NOMO-1 treated with DMSO at 0.1 percent for 48 hours (cell line): Measurements from ENCODE around the gene EAF1.
"Not testable (repeated sequence)": the region's sequence is repeated elsewhere in the genome, so short reads cannot be mapped to it uniquely, and the experiment has no call there.

Source experiments
- DNase-seq: peaks from one replicate; lab custom pipeline; 2025; ENCODE audit not compliant: unreplicated experiment; lab: John Stamatoyannopoulos, UW

The EAF1 gene

DNA sequence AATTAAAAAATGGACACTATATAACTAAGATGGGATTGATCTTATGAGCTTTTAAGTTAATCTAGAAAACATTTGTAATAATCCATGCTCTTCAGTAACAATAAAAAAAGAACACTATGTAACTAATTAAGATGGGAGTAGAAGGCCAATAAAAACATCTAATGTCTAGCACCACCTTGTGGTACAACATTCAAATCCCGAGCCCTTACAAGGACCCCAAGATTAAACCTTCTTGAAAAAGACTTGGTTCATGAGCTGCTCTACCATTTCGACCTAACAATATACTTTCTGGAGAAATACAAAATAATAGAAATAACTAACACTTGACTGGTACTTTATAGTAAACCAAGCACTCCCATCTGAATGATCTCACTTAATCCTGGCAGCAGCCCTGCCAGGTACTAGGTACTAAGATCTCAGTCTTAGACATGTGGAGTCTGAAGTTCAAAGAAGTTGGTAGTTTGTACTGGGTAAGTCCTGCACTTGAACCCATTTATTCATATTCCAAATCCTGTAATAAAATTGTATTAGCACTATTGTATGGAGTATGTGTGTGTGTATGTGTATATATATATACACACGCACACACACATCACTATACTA, 21.8 kb upstream of the EAF1 start:
- DNase-seq = peak; percentile 58

- peak; percentile 56 for DNase-seq
Observed at GRCh38 chr3:15409239-15409638, 18.2 kb upstream of the EAF1 start.

DNA sequence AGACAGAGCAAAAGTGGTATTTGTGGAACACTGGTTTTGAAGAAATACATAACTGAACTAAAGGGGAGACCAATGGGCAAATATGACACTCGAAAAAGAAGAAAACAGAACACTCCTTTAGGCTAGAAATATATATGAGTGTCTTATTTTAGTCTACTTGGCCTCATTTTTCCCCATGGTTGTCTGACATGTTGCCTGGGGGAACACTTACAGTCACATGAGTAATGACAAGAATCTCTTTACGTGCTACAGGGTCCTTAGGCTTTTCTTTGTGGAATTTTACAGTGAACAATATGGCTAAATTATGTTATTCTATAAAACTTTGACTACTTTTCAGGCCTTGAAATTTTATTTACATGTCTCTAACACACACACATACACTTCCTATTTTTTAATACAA, 17.6 kb upstream of the EAF1 start:
- no peak for DNase-seq

DNA sequence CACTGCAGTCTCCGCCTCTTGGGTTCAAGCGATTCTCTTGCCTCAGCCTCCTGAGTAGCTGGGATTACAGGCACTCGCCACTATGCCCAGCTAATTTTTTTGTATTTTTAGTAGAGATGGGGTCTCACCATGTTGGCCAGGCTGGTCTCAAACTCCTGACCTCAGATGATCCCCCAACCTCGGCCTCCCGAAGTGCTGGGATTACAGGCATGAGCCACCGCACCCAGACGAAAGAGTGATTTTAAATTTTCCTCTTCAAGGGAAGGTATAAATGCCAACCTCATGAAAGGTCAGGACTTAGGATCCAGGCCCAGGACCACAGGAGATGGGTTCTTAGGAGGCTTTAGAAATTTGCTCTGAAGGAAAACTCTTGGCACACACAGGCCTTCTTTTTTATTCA, 16.4 kb upstream of the EAF1 start:
- not testable (repeated sequence) for DNase-seq

GRCh38 chr3:15420871-15421270, 6.5 kb upstream of the EAF1 start:
- no peak for DNase-seq

DNA sequence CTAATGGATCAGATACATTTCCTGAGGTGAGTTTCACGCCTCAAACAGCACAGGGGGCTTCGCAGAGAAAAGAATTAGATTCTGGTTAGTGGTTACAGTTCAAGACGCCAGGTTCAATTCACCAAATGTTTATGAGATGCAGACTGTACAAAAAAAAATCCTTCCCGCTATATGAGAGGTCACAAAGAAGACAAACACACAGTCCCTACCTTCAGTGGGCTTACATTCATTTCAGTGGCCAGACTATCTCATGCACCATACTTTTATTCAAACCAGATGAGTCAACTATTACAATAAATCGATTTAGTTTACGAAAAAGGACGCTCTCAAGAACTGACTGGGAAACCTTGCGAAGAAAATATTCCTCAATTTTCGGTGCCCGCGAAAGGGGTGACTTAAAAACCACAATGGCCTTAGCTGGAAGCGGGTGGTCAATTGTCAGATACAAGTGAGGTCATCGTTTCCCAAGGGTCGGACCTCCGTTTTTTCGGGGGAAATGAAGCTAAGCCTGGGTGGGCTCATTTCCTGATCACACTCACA, 749 bp upstream of the EAF1 start:
- no peak for DNase-seq

DNA sequence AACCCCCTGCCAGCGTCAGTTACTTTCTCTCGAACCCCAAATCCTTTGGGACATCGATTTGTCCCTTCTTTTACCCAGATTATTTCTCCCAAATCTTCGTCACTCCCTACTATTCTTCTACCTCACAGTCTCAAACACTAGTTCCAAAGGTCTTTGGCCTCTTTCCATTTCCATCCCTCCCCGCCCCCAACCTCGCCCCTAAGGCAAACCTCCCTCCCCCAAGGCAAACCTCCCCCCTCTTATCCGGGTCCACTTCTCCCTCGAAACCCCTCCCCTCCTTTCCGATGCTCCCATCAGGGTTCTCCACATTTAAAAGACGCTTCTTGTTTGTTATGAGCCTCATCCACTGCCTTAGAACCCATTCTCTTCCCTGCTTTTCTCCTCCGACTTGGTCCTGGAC, 583 bp downstream of the EAF1 start:
- DNase-seq = no peak

DNA sequence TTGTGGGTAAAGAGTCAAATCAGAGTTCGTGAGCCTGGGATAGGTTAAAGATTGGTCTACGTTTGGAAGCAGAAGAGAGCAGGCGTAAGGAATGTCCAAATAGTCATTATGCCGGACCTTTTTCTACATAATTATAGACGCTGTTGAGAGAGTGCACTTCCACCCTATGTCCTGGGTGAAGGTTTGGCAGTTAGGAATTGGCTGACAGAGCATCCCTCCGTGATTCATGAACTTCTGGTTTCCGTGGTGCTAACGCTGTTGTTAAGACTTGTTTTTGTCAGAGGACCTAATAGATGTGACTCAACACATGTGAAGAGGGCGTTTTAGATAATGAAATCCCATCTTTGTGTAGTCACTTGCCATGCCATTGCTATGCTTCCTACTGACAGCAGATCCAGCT, 1.1 kb downstream of the EAF1 start:
- peak; percentile 13 for DNase-seq

GRCh38 chr3:15429080-15429479, 1.7 kb downstream of the EAF1 start:
- DNase-seq = no peak

DNA sequence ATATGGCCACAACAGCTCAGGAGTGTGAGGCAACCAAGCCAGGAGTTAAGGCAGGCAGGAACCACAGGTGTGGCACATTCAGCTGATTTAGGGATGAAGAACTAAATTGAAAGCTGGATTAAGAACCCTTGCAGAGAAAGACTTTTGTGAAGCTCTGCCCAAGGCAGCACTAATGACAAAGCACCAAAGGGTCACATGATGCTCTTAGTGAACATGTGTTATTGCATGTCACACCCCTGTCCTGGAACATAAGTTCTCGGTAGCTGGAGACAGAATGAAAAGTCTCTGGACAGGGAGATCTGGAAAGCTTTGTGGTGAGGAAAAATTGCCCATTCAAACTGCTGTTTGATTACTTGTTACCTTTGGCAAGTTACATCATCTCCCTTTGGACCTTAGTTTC, 3.2 kb downstream of the EAF1 start:
- no peak for DNase-seq

GRCh38 chr3:15431256-15431837, 3.9 kb downstream of the EAF1 start:
- no peak for DNase-seq

DNA sequence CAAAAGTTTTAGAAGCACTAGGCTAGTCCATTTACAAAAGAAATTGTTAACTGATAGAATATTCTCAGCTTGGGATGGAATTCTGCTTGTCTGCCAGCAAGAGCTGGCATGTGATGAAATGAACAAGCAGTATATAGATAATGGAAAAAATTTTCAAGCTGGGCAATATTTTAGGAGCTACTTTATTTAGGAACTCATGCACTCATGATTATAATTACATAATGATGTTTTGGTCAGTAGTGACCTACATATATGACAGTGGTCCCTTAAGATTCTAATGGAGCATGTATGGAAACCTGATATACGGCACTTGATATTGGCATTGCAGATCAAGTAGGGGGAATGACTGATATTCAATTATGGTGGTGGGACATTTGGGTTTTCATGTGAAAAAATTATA, 6.1 kb downstream of the EAF1 start:
- no peak for DNase-seq

DNA sequence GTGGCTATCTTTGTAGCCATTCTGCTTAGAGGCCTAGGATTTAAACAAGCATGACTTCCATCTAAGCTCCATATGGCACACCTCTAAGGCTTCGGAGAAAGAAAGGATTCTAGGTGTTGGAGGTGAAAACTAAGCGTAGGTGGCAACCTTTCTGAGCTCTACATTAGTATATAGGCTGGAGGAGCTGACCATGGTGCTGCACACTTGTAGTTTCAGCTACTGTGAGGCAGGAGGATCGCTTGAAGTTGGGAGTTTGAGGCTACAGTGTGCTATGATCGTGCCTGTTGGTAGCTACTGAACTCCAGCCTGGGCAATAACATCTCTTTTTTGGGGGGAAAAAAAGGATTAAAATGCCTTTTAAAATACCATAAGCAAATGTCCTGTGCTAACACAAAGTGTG, 7.4 kb downstream of the EAF1 start:
- no peak for DNase-seq

- DNase-seq = no peak
Observed at GRCh38 chr3:15436246-15436645, 8.8 kb downstream of the EAF1 start.

GRCh38 chr3:15438983-15439382, 11.6 kb downstream of the EAF1 start:
- DNase-seq = peak; percentile 77

DNA sequence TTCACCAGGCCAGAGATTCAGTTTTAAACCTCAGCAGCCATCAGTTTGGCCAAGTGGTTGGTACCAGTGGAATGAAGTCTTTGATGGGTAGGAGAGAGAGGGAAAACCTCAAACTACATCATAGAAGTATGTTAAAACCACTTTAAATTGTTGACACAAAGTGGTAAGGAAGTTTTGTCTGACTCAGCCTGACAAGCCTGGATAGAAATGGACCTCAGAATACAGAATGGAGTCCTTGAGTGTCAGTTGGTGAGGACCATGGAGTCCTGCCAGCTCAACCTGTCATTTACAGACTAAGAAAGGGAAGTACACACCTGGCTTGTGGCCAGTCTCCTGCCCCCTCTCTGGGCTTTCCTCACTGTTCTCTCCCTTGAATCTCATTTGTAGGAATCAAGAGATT, 12.1 kb downstream of the EAF1 start:
- DNase-seq = no peak

- DNase-seq = peak; percentile 57
Observed at GRCh38 chr3:15440891-15441290, 13.5 kb downstream of the EAF1 start.

GRCh38 chr3:15443826-15444524, 16.6 kb downstream of the EAF1 start:
- no peak for DNase-seq

DNA sequence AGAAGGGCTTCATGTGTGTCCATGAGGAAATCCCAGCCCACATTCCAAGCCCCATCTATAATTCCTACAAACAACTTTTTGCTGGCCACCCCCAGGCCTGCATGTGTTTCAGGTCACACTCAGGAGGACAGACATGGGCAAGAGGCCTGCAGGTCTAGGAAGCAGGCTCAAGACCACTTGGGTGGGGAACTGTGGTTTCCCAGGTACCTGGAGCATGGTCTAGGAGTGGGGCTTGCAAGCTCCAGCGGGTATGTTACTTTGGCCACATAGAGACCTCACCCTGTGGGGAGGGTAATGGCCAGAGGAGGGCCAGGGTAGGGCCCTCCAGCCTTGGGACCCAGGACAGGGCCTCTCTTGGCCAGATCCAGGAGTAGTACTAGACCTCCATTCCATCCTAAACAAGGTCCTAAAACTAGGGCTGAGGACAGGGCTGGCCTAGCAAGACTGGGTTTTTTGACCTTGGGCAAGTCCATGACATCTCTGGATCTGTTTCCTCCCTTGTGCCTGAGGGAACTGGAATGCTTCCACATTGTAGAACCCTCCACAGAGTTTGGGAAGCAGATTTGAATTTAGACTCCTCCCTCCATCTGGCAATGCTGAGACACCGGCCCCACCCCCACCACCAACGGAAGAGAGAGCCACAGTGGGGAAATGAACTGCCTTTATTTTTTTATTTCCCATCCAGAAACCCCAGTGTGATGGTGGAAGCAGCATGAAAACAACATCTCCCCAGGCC, 22.3 kb downstream of the EAF1 start:
- DNase-seq = no peak

DNA sequence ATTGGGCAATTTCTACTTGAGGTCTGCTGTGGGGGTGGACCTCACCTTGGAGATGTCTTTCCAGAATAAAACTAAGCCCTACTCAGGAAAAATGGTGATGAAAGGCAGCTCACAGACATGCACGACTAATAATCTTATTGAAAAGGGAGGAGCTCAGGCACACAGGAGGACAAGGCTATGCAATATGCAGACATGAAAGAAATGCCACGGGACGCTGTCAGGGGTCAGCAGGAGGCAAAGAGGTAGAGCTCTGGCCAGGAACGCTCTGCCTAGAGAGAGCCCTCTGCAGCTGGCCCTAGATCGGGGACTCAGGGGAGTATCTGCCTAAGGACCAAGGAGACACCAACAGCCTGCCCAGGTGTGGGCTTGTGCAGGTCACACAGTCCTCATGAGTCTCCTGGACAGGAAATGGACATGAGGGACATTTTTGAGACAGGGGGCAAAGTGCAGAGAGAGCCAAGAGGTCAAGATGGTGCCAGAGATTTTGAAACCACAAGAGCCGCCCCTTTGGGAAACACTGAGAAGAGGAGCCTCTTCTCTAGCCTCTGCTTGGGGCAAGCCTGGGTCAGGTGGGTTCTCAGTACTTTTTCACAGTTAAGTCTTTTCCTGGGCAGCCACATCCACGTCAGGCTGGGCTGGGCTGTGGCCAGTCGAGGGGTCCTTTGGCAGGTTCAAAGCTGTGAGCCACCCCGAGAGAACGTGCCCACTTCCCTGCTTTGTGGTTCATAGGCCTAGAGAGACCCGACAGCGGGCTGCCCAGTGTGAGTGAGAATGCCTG, 23.2 kb downstream of the EAF1 start:
- DNase-seq = no peak
